Kidney (tissue), 14 donors: ENCODE data around the gene HOXA4. TPM values are rescaled to one million over a fixed set of nuclear protein-coding genes. Genes with fewer than 3 reads are reported as not detected.

ENCODE experiments used
- DNase-seq, 5 donors: peaks; one replicate each; pipeline ENCODE4 v3.0.0-alpha.2; 2013 to 2020
- FAIRE-seq: peaks from 2 replicates; lab custom pipeline; 2012; peaks lifted over from hg19 to GRCh38; lab: Jason Lieb, UNC
- H3K27ac ChIP-seq, 2 donors: one replicate each; pipeline ENCODE4 v1.7.0; 2013; ENCODE audit warnings: low read depth in 2 of 2, low read length in 2 of 2, inconsistent platforms in 1 of 2
- H3K27me3 ChIP-seq: one replicate; pipeline ENCODE4 v1.7.1; 2013; ENCODE audit warnings: low read length, inconsistent platforms; ENCODE audit not compliant: control insufficient read depth, insufficient read depth
- H3K36me3 ChIP-seq, 3 donors: one replicate each; pipeline versions ENCODE4 v1.7.0 to v1.7.1; 2013; ENCODE audit warnings: low read length in 3 of 3, control low read depth in 1 of 3, inconsistent platforms in 1 of 3; ENCODE audit not compliant: insufficient read depth in 3 of 3, control insufficient read depth in 2 of 3
- H3K4me1 ChIP-seq, 3 donors: one replicate each; pipeline versions ENCODE4 v1.7.0 to v1.7.1; 2013; ENCODE audit warnings: low read length in 3 of 3, inconsistent platforms in 1 of 3, low read depth in 1 of 3; ENCODE audit not compliant: control insufficient read depth in 2 of 3, insufficient read depth in 2 of 3
- H3K4me3 ChIP-seq, 3 donors: one replicate each; pipeline versions ENCODE4 v1.7.0 to v1.8.1; 2013; ENCODE audit warnings: low read length in 3 of 3, control low read depth in 1 of 3, inconsistent platforms in 1 of 3
- H3K9ac ChIP-seq, 3 donors: one replicate each; pipeline versions ENCODE4 v1.7.0 to v1.7.1; 2013; ENCODE audit warnings: low read length in 3 of 3, control low read depth in 1 of 3, inconsistent platforms in 1 of 3
- H3K9me3 ChIP-seq, 3 donors: one replicate each; pipeline versions ENCODE4 v1.7.0 to v1.7.1; 2013; ENCODE audit warnings: low read length in 3 of 3, control low read depth in 1 of 3, inconsistent platforms in 1 of 3; ENCODE audit not compliant: control insufficient read depth in 2 of 3, insufficient read depth in 1 of 3
- CTCF ChIP-seq: IDR thresholded peaks from 3 replicates; pipeline ENCODE4 v1.5.1; 2012; ENCODE audit warnings: mild to moderate bottlenecking, moderate library complexity, borderline replicate concordance; ENCODE audit not compliant: insufficient read depth; ENCODE audit errors: extremely low read depth
- intact Hi-C: fragments of 100-400 bp; cut with DNase I; formaldehyde crosslinking; loops from one replicate; pipeline ENCODE4 v1.11.1; 2022
- polyA plus RNA-seq: library from polyadenylated mRNA; stranded (reverse); fragments of 350-450 nt; fragmentation: Illumina TruSeq; extraction: RNeasy Lipid Tissue Mini Kit (QIAGEN cat#74804); gene quantifications from one replicate; pipeline ENCODE4 v1.2.3, GENCODE V29; 2014; ENCODE audit warnings: low read depth, low replicate concordance; ENCODE audit not compliant: insufficient read depth
- total RNA-seq: library from RNA; stranded (reverse); fragmentation: NEBNext Ultra II Directional; extraction: Animal tissue kit (Norgen Biotek cat#: 25700); gene quantifications from one replicate; pipeline ENCODE4 v1.2.1, GENCODE V29; 2021
- donor health status: control.
- donor health status: control.
- donor health status: control.
- donor health status: control.
- donor health status: control.
- donor health status: DM: yes; HTN: yes; CAD: no.
- donor health status: Normal renal cell carcinoma (clear cell type).

HOXA4 gene
- total and polyA plus RNA-seq, 2 donors from 2014 or later = 11.2 to 13.0 TPM

DNA sequence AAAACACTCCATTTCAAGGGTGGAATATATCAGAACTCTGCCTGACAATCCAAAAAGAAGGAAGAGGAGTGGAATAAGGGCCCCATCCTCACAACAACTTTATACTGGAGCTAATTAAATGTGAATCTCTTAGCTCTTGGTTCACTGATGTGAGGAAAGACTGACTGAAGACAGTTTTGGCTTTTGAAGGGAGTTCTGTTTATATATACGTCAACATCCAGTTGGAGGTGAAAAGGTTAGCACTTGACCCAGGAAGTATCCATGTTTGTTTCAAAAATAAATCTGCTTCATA is 37.8 kb downstream of the HOXA4 start:
- no peak for TF ChIP-seq CTCF
- DNase-seq = peak in 2 of 5 donors; percentile 51 to 58
- no peaks in the 10 kb centered on the region for H3K9me3 ChIP-seq
- H3K36me3 ChIP-seq = no peaks in the 10 kb centered on the region
- H3K9ac ChIP-seq = no peak overlapping the region
- peaks cover 2 to 7% (median 3%) of the 10 kb centered on the region in 3 donors for H3K4me1 ChIP-seq
- H3K27ac ChIP-seq = no peak overlapping the region
- intact Hi-C loops = no loop called here
- H3K27me3 ChIP-seq = peaks cover 10% of the 10 kb centered on the region
- H3K4me3 ChIP-seq = no peak overlapping the region
- no peak for FAIRE-seq

GRCh38 chr7:27091941-27092818 is 38.4 kb downstream of the HOXA4 start:
- intact Hi-C loops = no loop called here
- Histone ChIP-seq H3K9ac (no peak overlapping the region), H3K4me3 (no peak overlapping the region), H3K4me1 (peaks cover 0 to 4% (median 3%) of the 10 kb centered on the region in 3 donors), H3K27ac (peak overlapping the region in 1 of 2 donors; percentile 48), H3K27me3 (peaks cover 10% of the 10 kb centered on the region), H3K36me3 (no peaks in the 10 kb centered on the region), H3K9me3 (no peaks in the 10 kb centered on the region)
- no peak for FAIRE-seq
- TF ChIP-seq CTCF = no peak
- DNase-seq = peak in 3 of 5 donors; percentile 57 to 86 (median 83)

DNA sequence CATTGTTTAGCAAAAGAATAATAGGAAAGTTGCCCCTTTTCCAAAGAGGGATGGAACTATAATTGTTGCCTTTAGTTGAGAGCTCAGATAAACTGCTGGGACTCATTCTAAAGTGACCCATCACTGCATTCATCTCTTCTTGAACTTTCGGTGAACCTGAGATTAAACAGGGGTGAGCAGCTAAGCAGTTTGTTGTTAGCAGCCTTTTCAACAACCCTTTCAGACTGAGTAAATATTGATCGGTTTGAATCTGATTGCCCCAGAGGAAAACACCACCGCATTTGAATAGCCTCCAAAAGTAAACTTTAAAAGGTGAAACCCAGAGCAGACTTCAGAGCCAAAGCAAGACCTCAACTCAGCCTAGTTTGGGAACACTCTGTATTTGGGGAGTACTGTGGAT is 39.5 kb downstream of the HOXA4 start:
- FAIRE-seq (no peak), DNase-seq (peak in 2 of 5 donors; percentile 47 to 56)
- Histone ChIP-seq H3K36me3 (no peaks in the 10 kb centered on the region), H3K27me3 (peaks cover 10% of the 10 kb centered on the region), H3K4me1 (peaks cover 0 to 3% (median 2%) of the 10 kb centered on the region in 3 donors), H3K9ac (no peak overlapping the region), H3K27ac (no peak overlapping the region), H3K4me3 (no peak overlapping the region), H3K9me3 (no peaks in the 10 kb centered on the region)
- intact Hi-C loops = no loop called here
- no peak for TF ChIP-seq CTCF
